PC-3 (cell line): Measurements from ENCODE around the gene JKAMP. TPM values are rescaled to one million over a fixed set of nuclear protein-coding genes. Genes with fewer than 3 reads are reported as not detected.

Source experiments
- ATAC-seq: fragments of 200-7000 bp; cut with Tn5 transposase; 2 replicates; pipeline ENCODE4 v1.9.1; 2020; ENCODE audit warnings: mild to moderate bottlenecking, moderate library complexity
- BruUV-seq: library from RNA; stranded (reverse); fragments of 400-500 nt; replicated peaks from 2 replicates; lab custom pipeline; 2021; lab: Mats Ljungman, UMichigan
- CTCF ChIA-PET: fragments of 300-600 bp; sonication (Branson Sonifier 250); formaldehyde crosslinking; loops from one replicate; lab custom pipeline; 2022; ENCODE audit warnings: antibody characterized with exemption; lab: Charles Lee
- POLR2A ChIA-PET: fragments of 300-600 bp; sonication (Branson Sonifier 250); formaldehyde crosslinking; loops from one replicate; lab custom pipeline; 2022; ENCODE audit warnings: antibody characterized with exemption; ENCODE audit not compliant: unreplicated experiment; lab: Charles Lee
- DNase-seq: peaks from one replicate; pipeline ENCODE4 v3.0.0-alpha.2; 2015
- H2AFZ ChIP-seq: fragments of 300-600 bp; sonication (generic); 2 replicates; pipeline ENCODE4 v1.6.0; 2016; ENCODE audit warnings: antibody characterized with exemption, low read length
- H3F3A ChIP-seq: fragments of 300-600 bp; sonication (generic); one replicate; pipeline ENCODE4 v1.6.0; 2017; ENCODE audit warnings: antibody characterized with exemption, low read length, control low read depth, mild to moderate bottlenecking; ENCODE audit not compliant: unreplicated experiment
- H3K27ac ChIP-seq: fragments of 300-600 bp; sonication (generic); 2 replicates; pipeline ENCODE4 v1.5.1; 2016; ENCODE audit warnings: mild to moderate bottlenecking, low read length
- H3K27me3 ChIP-seq: fragments of 300-600 bp; sonication (generic); 2 replicates; pipeline ENCODE4 v1.6.1; 2016; ENCODE audit warnings: low read length, mixed read lengths
- H3K36me3 ChIP-seq: fragments of 300-600 bp; sonication (generic); 2 replicates; pipeline ENCODE4 v1.6.1; 2016; ENCODE audit warnings: low read depth, mixed run types, low read length, mixed read lengths
- H3K4me1 ChIP-seq: fragments of 300-600 bp; sonication (generic); 2 replicates; pipeline ENCODE4 v1.5.1; 2016; ENCODE audit warnings: low read length; ENCODE audit not compliant: insufficient read depth
- H3K4me2 ChIP-seq: fragments of 300-600 bp; sonication (generic); 2 replicates; pipeline ENCODE4 v1.6.0; 2016; ENCODE audit warnings: low read length
- H3K4me3 ChIP-seq: fragments of 300-600 bp; sonication (generic); 2 replicates; pipeline ENCODE4 v1.5.1; 2016; ENCODE audit warnings: mild to moderate bottlenecking, low read length, mixed read lengths
- H3K79me2 ChIP-seq: fragments of 300-600 bp; sonication (generic); 2 replicates; pipeline ENCODE4 v1.6.1; 2017; ENCODE audit warnings: low read length, mixed read lengths
- H3K9ac ChIP-seq: fragments of 300-600 bp; sonication (generic); 2 replicates; pipeline ENCODE4 v1.6.0; 2016; ENCODE audit warnings: mild to moderate bottlenecking, low read length
- H3K9me2 ChIP-seq: fragments of 300-600 bp; sonication (generic); replicated peaks from 2 replicates; pipeline ENCODE4 v1.6.1; 2016; ENCODE audit warnings: mixed run types, low read length, mixed read lengths
- H3K9me3 ChIP-seq: fragments of 300-600 bp; sonication (generic); 2 replicates; pipeline ENCODE4 v1.6.1; 2016; ENCODE audit warnings: low read length, mixed read lengths
- H4K20me1 ChIP-seq: fragments of 300-600 bp; sonication (generic); 2 replicates; pipeline ENCODE4 v1.6.1; 2016; ENCODE audit warnings: low read length, mixed read lengths
- EZH2 ChIP-seq: fragments of 300-600 bp; sonication (generic); IDR thresholded peaks from one replicate; pipeline ENCODE4 v1.6.1; 2017; ENCODE audit warnings: antibody characterized with exemption, mild to moderate bottlenecking, low read length; ENCODE audit not compliant: unreplicated experiment
- EZH2phosphoT487 ChIP-seq: fragments of 300-600 bp; sonication (generic); IDR thresholded peaks from 2 replicates; pipeline ENCODE4 v1.6.1; 2018; ENCODE audit warnings: mild to moderate bottlenecking, antibody characterized with exemption, low read length, borderline replicate concordance
- intact Hi-C: fragments of 100-400 bp; cut with micrococcal nuclease; formaldehyde crosslinking; loops from 2 replicates; pipeline ENCODE4 v1.9.0; 2023
- total RNA-seq: library from RNA; depleted of rRNA; stranded (reverse); fragments of >200 nt; gene quantifications from 2 replicates; pipeline ENCODE4 v1.2.3, GENCODE V29; 2014
- TF ChIP-seq, protein P1 (sequence below): fragments of 300-600 bp; sonication (generic); conservative IDR thresholded peaks from 2 replicates; pipeline ENCODE4 v1.5.1; 2017; ENCODE audit warnings: antibody characterized with exemption, low read depth, mild to moderate bottlenecking, low read length

JKAMP gene
- total RNA-seq, 1 experiment from 2014 or later, result 147 TPM

DNA sequence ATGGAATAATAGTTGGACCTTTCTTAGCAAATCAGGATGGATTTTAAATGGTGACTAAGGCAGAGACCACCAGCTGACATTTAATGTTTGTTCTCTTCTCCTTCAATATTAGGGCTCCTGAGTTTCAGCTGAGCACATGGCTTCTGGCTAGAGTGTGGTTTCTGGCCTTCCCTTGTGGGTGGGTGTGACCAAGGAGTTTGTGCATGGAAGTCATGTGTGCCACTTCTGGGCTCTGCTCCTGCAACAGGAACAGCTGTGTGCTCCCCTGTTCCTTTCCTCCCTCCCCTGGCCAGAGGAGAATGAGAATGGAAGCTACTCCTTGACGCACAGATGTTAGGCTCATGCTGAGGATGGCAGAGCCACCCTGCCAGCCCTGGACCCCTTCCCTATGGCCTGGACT is 48.1 kb downstream of the JKAMP start:
- H2AFZ ChIP-seq, result no peak overlapping the region
- H3K4me2 ChIP-seq, result no peak overlapping the region
- no peaks in the 10 kb centered on the region for H3K36me3 ChIP-seq
- H3K4me3 ChIP-seq, result no peak overlapping the region
- BruUV-seq, result no TSS peak
- intact Hi-C loops, result no loop called here
- H3K79me2 ChIP-seq, result no peaks in the 10 kb centered on the region
- H3K4me1 ChIP-seq, result no peaks in the 10 kb centered on the region
- ATAC-seq, result no peak
- H3K9me3 ChIP-seq, result peaks cover 7% of the 10 kb centered on the region; the same call in 1 of the 2 replicates
- POLR2A ChIA-PET, result no interaction called here
- H3K9me2 ChIP-seq, result no peaks in the 10 kb centered on the region
- H3K27ac ChIP-seq, result no peak overlapping the region
- DNase-seq, result no peak
- peaks cover 76% of the 10 kb centered on the region for H3K27me3 ChIP-seq
- CTCF ChIA-PET, result no interaction called here
- H4K20me1 ChIP-seq, result no peaks in the 10 kb centered on the region
- no peaks in the 10 kb centered on the region for H3F3A ChIP-seq
- no peak overlapping the region for H3K9ac ChIP-seq
- TF ChIP-seq, protein P1, sequence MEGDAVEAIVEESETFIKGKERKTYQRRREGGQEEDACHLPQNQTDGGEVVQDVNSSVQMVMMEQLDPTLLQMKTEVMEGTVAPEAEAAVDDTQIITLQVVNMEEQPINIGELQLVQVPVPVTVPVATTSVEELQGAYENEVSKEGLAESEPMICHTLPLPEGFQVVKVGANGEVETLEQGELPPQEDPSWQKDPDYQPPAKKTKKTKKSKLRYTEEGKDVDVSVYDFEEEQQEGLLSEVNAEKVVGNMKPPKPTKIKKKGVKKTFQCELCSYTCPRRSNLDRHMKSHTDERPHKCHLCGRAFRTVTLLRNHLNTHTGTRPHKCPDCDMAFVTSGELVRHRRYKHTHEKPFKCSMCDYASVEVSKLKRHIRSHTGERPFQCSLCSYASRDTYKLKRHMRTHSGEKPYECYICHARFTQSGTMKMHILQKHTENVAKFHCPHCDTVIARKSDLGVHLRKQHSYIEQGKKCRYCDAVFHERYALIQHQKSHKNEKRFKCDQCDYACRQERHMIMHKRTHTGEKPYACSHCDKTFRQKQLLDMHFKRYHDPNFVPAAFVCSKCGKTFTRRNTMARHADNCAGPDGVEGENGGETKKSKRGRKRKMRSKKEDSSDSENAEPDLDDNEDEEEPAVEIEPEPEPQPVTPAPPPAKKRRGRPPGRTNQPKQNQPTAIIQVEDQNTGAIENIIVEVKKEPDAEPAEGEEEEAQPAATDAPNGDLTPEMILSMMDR, result no peak
- no peak for TF ChIP-seq EZH2
- TF ChIP-seq EZH2phosphoT487, result no peak

DNA sequence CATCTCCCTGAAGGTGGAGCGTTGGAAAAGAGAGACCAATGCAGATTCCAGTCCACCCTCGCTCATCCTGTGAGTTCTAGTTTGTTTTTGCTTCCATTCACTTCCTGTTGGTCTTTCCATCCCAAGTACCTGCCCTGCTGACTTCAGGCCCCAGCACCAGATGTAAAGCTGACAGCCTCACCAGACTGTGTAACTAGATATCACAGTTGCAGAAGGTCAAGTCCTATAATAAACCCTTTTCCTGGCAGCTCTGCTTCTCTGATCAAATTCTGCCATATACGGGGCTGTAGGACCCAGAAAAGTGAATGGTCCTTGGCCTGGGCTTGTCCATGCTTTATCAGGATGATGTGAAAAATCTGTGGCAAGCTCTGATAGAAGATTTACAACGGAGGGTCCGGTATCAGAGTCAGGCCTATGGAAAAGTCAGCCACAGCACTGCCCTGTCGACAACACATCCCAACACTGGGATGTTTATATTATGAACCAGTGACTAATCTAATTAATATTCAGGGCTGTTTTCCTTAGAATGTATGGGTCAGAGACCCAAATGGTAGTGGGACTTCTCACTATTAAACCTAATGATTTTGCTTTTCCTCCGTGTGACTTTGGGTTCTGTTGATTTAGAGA is 50.2 kb downstream of the JKAMP start:
- no peak for ATAC-seq
- no peaks in the 10 kb centered on the region for H3F3A ChIP-seq
- H3K4me1 ChIP-seq, result no peaks in the 10 kb centered on the region
- BruUV-seq, result no TSS peak
- DNase-seq, result no peak
- H3K4me3 ChIP-seq, result no peak overlapping the region
- POLR2A ChIA-PET, result no interaction called here
- H3K9me2 ChIP-seq, result no peaks in the 10 kb centered on the region
- no peaks in the 10 kb centered on the region for H3K9me3 ChIP-seq
- TF ChIP-seq, protein P1, result no peak
- no peak overlapping the region for H2AFZ ChIP-seq
- H3K4me2 ChIP-seq, result no peak overlapping the region
- peaks cover 75% of the 10 kb centered on the region for H3K27me3 ChIP-seq
- no peak overlapping the region for H3K27ac ChIP-seq
- H3K36me3 ChIP-seq, result no peaks in the 10 kb centered on the region
- no peak overlapping the region for H3K9ac ChIP-seq
- intact Hi-C loops, result no loop called here
- no peaks in the 10 kb centered on the region for H3K79me2 ChIP-seq
- no peaks in the 10 kb centered on the region for H4K20me1 ChIP-seq
- CTCF ChIA-PET, result no interaction called here

DNA sequence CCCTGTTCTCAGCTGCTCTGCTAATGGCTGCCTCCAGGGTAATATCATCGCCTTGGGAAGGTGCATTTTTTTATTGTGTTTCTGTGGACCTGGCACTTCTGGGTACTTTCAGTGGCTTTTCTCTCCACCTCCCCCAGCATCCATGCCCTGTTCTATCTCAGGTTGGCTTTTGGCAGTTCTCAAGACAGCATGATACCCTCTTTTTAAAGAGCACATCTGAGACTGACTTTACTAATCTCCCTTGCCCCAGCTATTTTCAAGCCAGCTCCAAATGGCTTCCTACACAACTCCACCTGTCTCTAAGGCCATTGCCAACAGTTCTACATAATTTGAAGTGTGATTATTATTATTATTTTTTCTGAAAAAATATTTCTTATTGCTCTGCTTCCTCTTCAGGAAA is 53.2 kb downstream of the JKAMP start:
- H3K4me2 ChIP-seq, result no peak overlapping the region
- ChIA-PET POLR2A (no interaction called here), CTCF (no interaction called here)
- H3K4me1 ChIP-seq, result no peaks in the 10 kb centered on the region
- H3K9me2 ChIP-seq, result no peaks in the 10 kb centered on the region
- no peak overlapping the region for H3K27ac ChIP-seq
- TF ChIP-seq EZH2, result no peak
- TF ChIP-seq, protein P1, result no peak
- no peak for TF ChIP-seq EZH2phosphoT487
- no peak overlapping the region for H3K4me3 ChIP-seq
- BruUV-seq, result no TSS peak
- no peak overlapping the region for H2AFZ ChIP-seq
- H3K79me2 ChIP-seq, result no peaks in the 10 kb centered on the region
- no peaks in the 10 kb centered on the region for H3F3A ChIP-seq
- peaks cover 77% of the 10 kb centered on the region for H3K27me3 ChIP-seq
- intact Hi-C loops, result no loop called here
- no peak overlapping the region for H3K9ac ChIP-seq
- H3K36me3 ChIP-seq, result no peaks in the 10 kb centered on the region
- H3K9me3 ChIP-seq, result no peaks in the 10 kb centered on the region
- DNase-seq, result no peak
- ATAC-seq, result no peak
- no peaks in the 10 kb centered on the region for H4K20me1 ChIP-seq
